IMR-90 (cell line): ENCODE measurements around the gene EDEM1. TPM values are rescaled to one million over a fixed set of nuclear protein-coding genes. Genes with fewer than 3 reads are reported as not detected.

Source experiments
- ATAC-seq: fragments of 200-7000 bp; cut with Tn5 transposase; 2 replicates; pipeline ENCODE4 v1.9.1; 2020; ENCODE audit warnings: low read depth, mild to moderate bottlenecking, moderate library complexity
- BruUV-seq: library from RNA; stranded (reverse); fragments of 400-500 nt; replicated peaks from 2 replicates; lab custom pipeline; 2021; lab: Mats Ljungman, UMichigan
- CTCF ChIA-PET: fragments of 300-600 bp; formaldehyde crosslinking; extraction: SDS; loops from one replicate; lab custom pipeline; 2021; ENCODE audit warnings: antibody characterized with exemption; lab: Yijun Ruan, JAX
- POLR2A ChIA-PET: fragments of 300-600 bp; sonication (Branson Sonifier 250); formaldehyde crosslinking; loops from one replicate; lab custom pipeline; 2022; ENCODE audit warnings: antibody characterized with exemption; ENCODE audit not compliant: unreplicated experiment; lab: Charles Lee
- DNase-seq: peaks from one replicate; pipeline ENCODE4 v3.0.0; 2013
- H2AFZ ChIP-seq: replicated peaks from 2 replicates; pipeline ENCODE3; 2013; ENCODE audit warnings: low read length, mild to moderate bottlenecking; ENCODE audit not compliant: poor library complexity
- H2AK5ac ChIP-seq: 2 replicates; pipeline ENCODE4 v1.6.1; 2013; ENCODE audit warnings: low read depth, low read length, inconsistent platforms
- H2AK9ac ChIP-seq: replicated peaks from 2 replicates; pipeline ENCODE3; 2013; ENCODE audit warnings: mild to moderate bottlenecking, low read depth, low read length, moderate library complexity; ENCODE audit not compliant: poor library complexity
- H2BK120ac ChIP-seq: 2 replicates; pipeline ENCODE4 v1.6.1; 2013; ENCODE audit warnings: low read depth, low read length, inconsistent platforms
- H2BK15ac ChIP-seq: 3 replicates; pipeline ENCODE4 v1.6.1; 2013; ENCODE audit warnings: low read depth, low read length, inconsistent platforms
- H2BK20ac ChIP-seq: 2 replicates; pipeline ENCODE4 v1.6.1; 2013; ENCODE audit warnings: low read depth, mild to moderate bottlenecking, inconsistent platforms, low read length, moderate library complexity
- H2BK5ac ChIP-seq: 2 replicates; pipeline ENCODE4 v1.6.1; 2013; ENCODE audit warnings: mild to moderate bottlenecking, low read depth, low read length, inconsistent platforms; ENCODE audit not compliant: poor library complexity, severe bottlenecking
- H3K14ac ChIP-seq: replicated peaks from 2 replicates; pipeline ENCODE4 v1.6.1; 2013; ENCODE audit warnings: low read depth, low read length, inconsistent platforms
- H3K18ac ChIP-seq: 2 replicates; pipeline ENCODE4 v1.6.1; 2013; ENCODE audit warnings: low read depth, low read length, control low read depth
- H3K23ac ChIP-seq: 2 replicates; pipeline ENCODE4 v1.6.1; 2013; ENCODE audit warnings: low read depth, low read length, inconsistent platforms
- H3K27ac ChIP-seq: 2 replicates; pipeline ENCODE4 v1.5.1; 2013; ENCODE audit warnings: mild to moderate bottlenecking, control low read depth, low read length; ENCODE audit not compliant: insufficient read depth
- H3K27me3 ChIP-seq: 2 replicates; pipeline ENCODE4 v1.6.1; 2013; ENCODE audit warnings: low read length; ENCODE audit not compliant: control insufficient read depth, insufficient read depth
- H3K36me3 ChIP-seq: 2 replicates; pipeline ENCODE4 v1.6.1; 2013; ENCODE audit warnings: low read length, mixed read lengths; ENCODE audit not compliant: control insufficient read depth, insufficient read depth
- H3K4ac ChIP-seq: 2 replicates; pipeline ENCODE4 v1.6.1; 2013; ENCODE audit warnings: low read depth, low read length, inconsistent platforms
- H3K4me1 ChIP-seq: 2 replicates; pipeline ENCODE4 v1.6.1; 2013; ENCODE audit warnings: low read length, mixed read lengths; ENCODE audit not compliant: control insufficient read depth, insufficient read depth
- H3K4me2 ChIP-seq: 2 replicates; pipeline ENCODE4 v1.6.1; 2013; ENCODE audit warnings: low read depth, mild to moderate bottlenecking, control low read depth, low read length, moderate library complexity
- H3K4me3 ChIP-seq: 2 replicates; pipeline ENCODE4 v1.5.1; 2013; ENCODE audit warnings: low read depth, mild to moderate bottlenecking, control low read depth, low read length, moderate library complexity; ENCODE audit not compliant: insufficient read depth
- H3K56ac ChIP-seq: 2 replicates; pipeline ENCODE4 v1.6.1; 2013; ENCODE audit warnings: low read length, inconsistent platforms; ENCODE audit not compliant: insufficient read depth; ENCODE audit errors: extremely low read depth
- H3K79me1 ChIP-seq, 2 experiments: 2 replicates each; pipeline ENCODE4 v1.6.1; 2013; ENCODE audit warnings: low read length in 2 of 2, inconsistent platforms in 1 of 2, low read depth in 1 of 2
- H3K9ac ChIP-seq: 2 replicates; pipeline ENCODE4 v1.6.1; 2013; ENCODE audit warnings: low read depth, low read length, control low read depth
- H3K9me1 ChIP-seq: 2 replicates; pipeline ENCODE4 v1.6.1; 2013; ENCODE audit warnings: low read length, inconsistent platforms; ENCODE audit not compliant: insufficient read depth
- H3K9me3 ChIP-seq: 2 replicates; pipeline ENCODE4 v1.6.1; 2013; ENCODE audit warnings: low read length; ENCODE audit not compliant: control insufficient read depth, insufficient read depth
- H4K20me1 ChIP-seq: 2 replicates; pipeline ENCODE4 v1.6.1; 2013; ENCODE audit warnings: low read length, inconsistent platforms; ENCODE audit not compliant: insufficient read depth
- H4K5ac ChIP-seq: 2 replicates; pipeline ENCODE4 v1.6.1; 2013; ENCODE audit warnings: mild to moderate bottlenecking, low read depth, low read length, control low read depth
- H4K8ac ChIP-seq, 2 experiments: 2 replicates each; pipeline ENCODE4 v1.6.1; 2013; ENCODE audit warnings: low read depth in 2 of 2, low read length in 2 of 2, control low read depth in 1 of 2, inconsistent platforms in 1 of 2
- H4K91ac ChIP-seq: 2 replicates; pipeline ENCODE4 v1.6.1; 2013; ENCODE audit warnings: low read depth, low read length, inconsistent platforms; ENCODE audit not compliant: insufficient read depth
- CHD1 ChIP-seq: IDR thresholded peaks from 2 replicates; pipeline ENCODE4 v1.6.1; 2012; ENCODE audit warnings: low read depth, low read length, improper control_type of control experiment
- CTCF ChIP-seq: conservative IDR thresholded peaks from 2 replicates; pipeline ENCODE4 v1.5.1; 2012; ENCODE audit warnings: mild to moderate bottlenecking, low read depth, low read length, improper control_type of control experiment
- MAFK ChIP-seq: IDR thresholded peaks from 2 replicates; pipeline ENCODE4 v1.6.1; 2012; ENCODE audit warnings: low read depth, low read length, improper control_type of control experiment
- MAZ ChIP-seq: IDR thresholded peaks from 2 replicates; pipeline ENCODE4 v1.6.1; 2012; ENCODE audit warnings: low read depth, mild to moderate bottlenecking, low read length, improper control_type of control experiment, moderate library complexity, borderline replicate concordance
- MXI1 ChIP-seq: IDR thresholded peaks from 2 replicates; pipeline ENCODE4 v1.6.1; 2012; ENCODE audit warnings: low read depth, mild to moderate bottlenecking, low read length, moderate library complexity, borderline replicate concordance
- NFE2L2 ChIP-seq: fragments of 150-350 bp; IDR thresholded peaks from 2 replicates; pipeline ENCODE4 v1.6.1; 2016; ENCODE audit warnings: low read depth, mild to moderate bottlenecking, low read length
- POLR2A ChIP-seq: IDR thresholded peaks from 2 replicates; pipeline ENCODE4 v1.6.1; 2012; ENCODE audit warnings: mild to moderate bottlenecking, low read depth, low read length
- RAD21 ChIP-seq: IDR thresholded peaks from 2 replicates; pipeline ENCODE4 v1.6.1; 2012; ENCODE audit warnings: low read length, improper control_type of control experiment
- RCOR1 ChIP-seq: IDR thresholded peaks from 2 replicates; pipeline ENCODE4 v1.6.1; 2012; ENCODE audit warnings: mild to moderate bottlenecking, low read length, improper control_type of control experiment; ENCODE audit not compliant: insufficient replicate concordance
- RFX5 ChIP-seq: IDR thresholded peaks from 2 replicates; pipeline ENCODE4 v1.8.0; 2012; ENCODE audit warnings: low read depth, mild to moderate bottlenecking, low read length, moderate library complexity
- WGBS, 2 experiments: methylation state at CpG; one replicate each; pipeline versions ENCODE4 v1.1.5 to v1.1.7; 2013; ENCODE audit warnings: missing lambda C conversion rate in 2 of 2; ENCODE audit not compliant: insufficient read length in 1 of 2; ENCODE audit errors: extremely low coverage in 2 of 2; 5-methylcytosine and 5-hydroxymethylcytosine counted together
- dilution Hi-C: fragments of 300-500 bp; cut with HindIII; formaldehyde crosslinking; loops from one replicate; pipeline ENCODE4 v1.14.3; 2018; ENCODE audit warnings: low sequenced_read_pairs; ENCODE audit not compliant: unreplicated experiment
- in situ Hi-C: fragments of 300-500 bp; cut with MboI; formaldehyde crosslinking; loops from 3 replicates; pipeline ENCODE4 v1.14.3; 2019; ENCODE audit warnings: low sequenced_read_pairs, inconsistent platforms, mixed read lengths
- intact Hi-C: fragments of 100-400 bp; cut with micrococcal nuclease; formaldehyde crosslinking; loops from 2 replicates; pipeline ENCODE4 v1.10.0; 2022
- polyA plus RNA-seq, 3 experiments: library from polyadenylated mRNA; depleted of rRNA; stranded (reverse); fragments of >200 nt; gene quantifications; 2 replicates each; pipeline ENCODE4 v1.2.3, GENCODE V29; 2012; ENCODE audit warnings: low replicate concordance in 1 of 3
- total RNA-seq: library from RNA; depleted of rRNA; stranded (reverse); fragments of >200 nt; gene quantifications from 2 replicates; pipeline ENCODE4 v1.2.3, GENCODE V29; 2012
- TF ChIP-seq, protein P1 (sequence below): fragments of 150-350 bp; IDR thresholded peaks from 2 replicates; pipeline ENCODE4 v1.6.1; 2016; ENCODE audit warnings: low read depth, mild to moderate bottlenecking, low read length, moderate library complexity, borderline replicate concordance

EDEM1 gene
- total and polyA plus RNA-seq, 2 of the 4 experiments (the other 2 are of a cell fraction): 23.5 to 27.0 TPM

GRCh38 chr3:5184499-5184898, 3.0 kb upstream of the EDEM1 start:
- no peak overlapping the region for H2AFZ ChIP-seq
- intact Hi-C loops: no loop called here
- POLR2A ChIA-PET: interaction anchor here (0.6 kb wide), 1 partner anchor 73 kb away, joined by 3 read pairs; no protein-coding TSS in a partner anchor

More at GRCh38 chr3:5184499-5184898, 3.0 kb upstream of the EDEM1 start:
- Histone ChIP-seq H2BK120ac (no peak overlapping the region), H3K9me3 (no peaks in the 10 kb centered on the region), H2AK9ac (no peak overlapping the region), H2AK5ac (no peak overlapping the region), H4K8ac (no peak overlapping the region), H4K20me1 (peaks cover 9% of the 10 kb centered on the region; the same call in 1 of the 2 replicates), H2BK15ac (no peak overlapping the region), H3K9me1 (peaks cover 5% of the 10 kb centered on the region; the same call in 1 of the 2 replicates), H2BK20ac (no peak overlapping the region), H3K23ac (no peak overlapping the region), H3K56ac (no peak overlapping the region), H3K14ac (no peak overlapping the region), H3K4me3 (no peak overlapping the region), H2BK5ac (no peak overlapping the region), H3K9ac (no peak overlapping the region), H3K4me2 (no peak overlapping the region), H3K4ac (no peak overlapping the region), H3K27ac (no peak overlapping the region), H3K18ac (no peak overlapping the region), H3K27me3 (no peaks in the 10 kb centered on the region), H3K4me1 (no peaks in the 10 kb centered on the region; the same call in 1 of the 2 replicates), H3K79me1 (peaks cover 12 to 18% of the 10 kb centered on the region in 2 experiments), H3K36me3 (peaks cover 4% of the 10 kb centered on the region; the same call in 1 of the 2 replicates), H4K91ac (no peak overlapping the region), H4K5ac (no peak overlapping the region)
- 73% methylated on average over 3 of the region's 6 CpGs; no CpG with 5 or more reads in 1 of the 2 experiments for WGBS, 2 experiments
- BruUV-seq: no TSS peak
- DNase-seq (no peak), ATAC-seq (no peak)
- CTCF ChIA-PET: interaction anchor here (1.0 kb wide), 1 partner anchor 473 kb away, joined by 3 read pairs; no protein-coding TSS in a partner anchor
- in situ Hi-C loops: no loop called here
- dilution Hi-C loops: no loop called here
- TF ChIP-seq MAZ (no peak), RAD21 (no peak), MXI1 (no peak), RCOR1 (no peak), CHD1 (no peak), POLR2A (no peak), CTCF (no peak), MAFK (no peak), RFX5 (no peak), NFE2L2 (no peak)
- TF ChIP-seq, protein P1, sequence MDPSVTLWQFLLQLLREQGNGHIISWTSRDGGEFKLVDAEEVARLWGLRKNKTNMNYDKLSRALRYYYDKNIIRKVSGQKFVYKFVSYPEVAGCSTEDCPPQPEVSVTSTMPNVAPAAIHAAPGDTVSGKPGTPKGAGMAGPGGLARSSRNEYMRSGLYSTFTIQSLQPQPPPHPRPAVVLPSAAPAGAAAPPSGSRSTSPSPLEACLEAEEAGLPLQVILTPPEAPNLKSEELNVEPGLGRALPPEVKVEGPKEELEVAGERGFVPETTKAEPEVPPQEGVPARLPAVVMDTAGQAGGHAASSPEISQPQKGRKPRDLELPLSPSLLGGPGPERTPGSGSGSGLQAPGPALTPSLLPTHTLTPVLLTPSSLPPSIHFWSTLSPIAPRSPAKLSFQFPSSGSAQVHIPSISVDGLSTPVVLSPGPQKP: no peak
